Right ventricle myocardium superior (tissue), 1 donor: ENCODE results near the gene SNX8. TPM values are rescaled to one million over a fixed set of nuclear protein-coding genes. Genes with fewer than 3 reads are reported as not detected.

Experiments
- ATAC-seq: fragments of 200-7000 bp; cut with Tn5 transposase; one replicate; pipeline ENCODE4 v1.9.1; 2020; ENCODE audit warnings: mild to moderate bottlenecking; ENCODE audit not compliant: poor library complexity
- DNase-seq: peaks from one replicate; pipeline ENCODE4 v3.0.0-alpha.2; 2020
- intact Hi-C: fragments of 100-400 bp; cut with DNase I; formaldehyde crosslinking; loops from one replicate; pipeline ENCODE4 v1.11.2; 2022
- microRNA-seq: library from miRNA; unstranded; fragments of <30 nt; microRNA quantifications from one replicate; pipeline ENCODE4 v1.2.0, GENCODE V29; 2020
- total RNA-seq: library from RNA; stranded (reverse); fragmentation: NEBNext Ultra II Directional; extraction: Animal tissue kit (Norgen Biotek cat#: 25700); gene quantifications from one replicate; pipeline ENCODE4 v1.2.1, GENCODE V29; 2021
- donor health status: DM: no; HTN: yes; CAD: no; lungs with severe emphysema.

SNX8 gene
- total RNA-seq, 1 donor from 2014 or later, result 19.1 TPM

- DNase-seq (peak; percentile 10), ATAC-seq (no peak)
- intact Hi-C loops, result loop anchor here (5.0 kb wide), 1 partner anchor 100 kb away; no protein-coding TSS in a partner anchor
Measured at GRCh38 chr7:2202361-2202761, 111.9 kb downstream of the SNX8 start.

Small RNAs within 50 kb of the gene (microRNA-seq; reads per million reads assigned to microRNA genes)
- gene MIR6836, result not detected

Other genes with a start within 250 kb of the SNX8 start
- gene MAD1L1, start 81.5 kb downstream of the SNX8 start, total RNA-seq, result 17.9 TPM
- 20.0 TPM for gene MRM2, start 72.2 kb downstream of the SNX8 start, total RNA-seq
- gene NUDT1, start 72.2 kb downstream of the SNX8 start, total RNA-seq, result 10.6 TPM
- 68.0 TPM for gene EIF3B, start 40.4 kb upstream of the SNX8 start, total RNA-seq
- gene CHST12, start 89.2 kb upstream of the SNX8 start, total RNA-seq, result 14.8 TPM
- gene GRIFIN, start 162.0 kb upstream of the SNX8 start, total RNA-seq, result not detected
- gene LFNG, start 205.3 kb upstream of the SNX8 start, total RNA-seq, result 4.6 TPM
- 14.7 TPM for gene BRAT1, start 241.1 kb upstream of the SNX8 start, total RNA-seq
- 9.9 TPM for gene IQCE, start 244.5 kb upstream of the SNX8 start, total RNA-seq